ENCODE data around the gene TSHZ2.

The TSHZ2 gene

GRCh38 chr20:53381568-53382262 is 409.6 kb downstream of the TSHZ2 start:
- no peak overlapping the region for H3K9ac ChIP-seq (ENCODE audit: low read length in 2 of 2)
- peaks cover 3% of the 10 kb centered on the region for H3K4me1 ChIP-seq (ENCODE audit: control insufficient read depth, insufficient read depth, low read length)
- no peak overlapping the region for H3K27ac ChIP-seq (ENCODE audit: low read length)
- peaks cover 0 to under 1% of the 10 kb centered on the region in 2 donors for H3K9me3 ChIP-seq (ENCODE audit: control insufficient read depth in 2 of 2, low read length in 2 of 2)
- no peaks in the 10 kb centered on the region for H3K36me3 ChIP-seq (ENCODE audit: control insufficient read depth in 2 of 2, insufficient read depth in 2 of 2, low read length in 2 of 2)
- no peaks in the 10 kb centered on the region for H3K27me3 ChIP-seq (ENCODE audit: control insufficient read depth in 1 of 2, insufficient read depth in 2 of 2, low read length in 2 of 2)
- no peak overlapping the region for H3K4me3 ChIP-seq (ENCODE audit: low read length in 2 of 2)

GRCh38 chr20:53382263-53382844 is 410.2 kb downstream of the TSHZ2 start:
- Histone ChIP-seq H3K27me3 (ENCODE audit: control insufficient read depth in 1 of 2, insufficient read depth in 2 of 2, low read length in 2 of 2) (no peaks in the 10 kb centered on the region), H3K36me3 (ENCODE audit: control insufficient read depth in 2 of 2, insufficient read depth in 2 of 2, low read length in 2 of 2) (no peaks in the 10 kb centered on the region), H3K27ac (ENCODE audit: low read length) (no peak overlapping the region), H3K4me3 (ENCODE audit: low read length in 2 of 2) (no peak overlapping the region), H3K9me3 (ENCODE audit: control insufficient read depth in 2 of 2, low read length in 2 of 2) (no peaks in the 10 kb centered on the region), H3K9ac (ENCODE audit: low read length in 2 of 2) (no peak overlapping the region), H3K4me1 (ENCODE audit: control insufficient read depth, insufficient read depth, low read length) (peaks cover 3% of the 10 kb centered on the region)

- no peaks in the 10 kb centered on the region for H3K9me3 ChIP-seq (ENCODE audit: control insufficient read depth in 2 of 2, low read length in 2 of 2)
- H3K4me3 ChIP-seq (ENCODE audit: low read length in 2 of 2): no peak overlapping the region
- no peaks in the 10 kb centered on the region for H3K36me3 ChIP-seq (ENCODE audit: control insufficient read depth in 2 of 2, insufficient read depth in 2 of 2, low read length in 2 of 2)
- H3K27ac ChIP-seq (ENCODE audit: low read length): peak overlapping the region; percentile 18
- peaks cover 3% of the 10 kb centered on the region for H3K4me1 ChIP-seq (ENCODE audit: control insufficient read depth, insufficient read depth, low read length)
- no peaks in the 10 kb centered on the region for H3K27me3 ChIP-seq (ENCODE audit: control insufficient read depth in 1 of 2, insufficient read depth in 2 of 2, low read length in 2 of 2)
- no peak overlapping the region for H3K9ac ChIP-seq (ENCODE audit: low read length in 2 of 2)
Measured at GRCh38 chr20:53383916-53384315, 411.8 kb downstream of the TSHZ2 start.

GRCh38 chr20:53384392-53384791 is 412.2 kb downstream of the TSHZ2 start:
- peak overlapping the region; percentile 18 for H3K27ac ChIP-seq (ENCODE audit: low read length)
- H3K27me3 ChIP-seq (ENCODE audit: control insufficient read depth in 1 of 2, insufficient read depth in 2 of 2, low read length in 2 of 2): no peaks in the 10 kb centered on the region
- H3K4me1 ChIP-seq (ENCODE audit: control insufficient read depth, insufficient read depth, low read length): peaks cover 3% of the 10 kb centered on the region
- no peak overlapping the region for H3K4me3 ChIP-seq (ENCODE audit: low read length in 2 of 2)
- H3K9me3 ChIP-seq (ENCODE audit: control insufficient read depth in 2 of 2, low read length in 2 of 2): no peaks in the 10 kb centered on the region
- no peak overlapping the region for H3K9ac ChIP-seq (ENCODE audit: low read length in 2 of 2)
- H3K36me3 ChIP-seq (ENCODE audit: control insufficient read depth in 2 of 2, insufficient read depth in 2 of 2, low read length in 2 of 2): no peaks in the 10 kb centered on the region

- no peak overlapping the region for H3K27ac ChIP-seq (ENCODE audit: low read length)
Measured at GRCh38 chr20:53385941-53386767, 414.0 kb downstream of the TSHZ2 start.

GRCh38 chr20:53387983-53388675 is 416.0 kb downstream of the TSHZ2 start:
- Histone ChIP-seq H3K9ac (ENCODE audit: low read length in 2 of 2) (no peak overlapping the region), H3K27ac (ENCODE audit: low read length) (no peak overlapping the region), H3K27me3 (ENCODE audit: control insufficient read depth in 1 of 2, insufficient read depth in 2 of 2, low read length in 2 of 2) (no peaks in the 10 kb centered on the region), H3K36me3 (ENCODE audit: control insufficient read depth in 2 of 2, insufficient read depth in 2 of 2, low read length in 2 of 2) (no peaks in the 10 kb centered on the region), H3K4me3 (ENCODE audit: low read length in 2 of 2) (no peak overlapping the region), H3K4me1 (ENCODE audit: control insufficient read depth, insufficient read depth, low read length) (peaks cover 3% of the 10 kb centered on the region), H3K9me3 (ENCODE audit: control insufficient read depth in 2 of 2, low read length in 2 of 2) (no peaks in the 10 kb centered on the region)

More at GRCh38 chr20:53385941-53386767, 414.0 kb downstream of the TSHZ2 start:
- H3K9me3 ChIP-seq (ENCODE audit: control insufficient read depth in 2 of 2, low read length in 2 of 2): no peaks in the 10 kb centered on the region
- H3K36me3 ChIP-seq (ENCODE audit: control insufficient read depth in 2 of 2, insufficient read depth in 2 of 2, low read length in 2 of 2): no peaks in the 10 kb centered on the region
- H3K4me3 ChIP-seq (ENCODE audit: low read length in 2 of 2): no peak overlapping the region
- no peak overlapping the region for H3K9ac ChIP-seq (ENCODE audit: low read length in 2 of 2)
- peaks cover 3% of the 10 kb centered on the region for H3K4me1 ChIP-seq (ENCODE audit: control insufficient read depth, insufficient read depth, low read length)
- no peaks in the 10 kb centered on the region for H3K27me3 ChIP-seq (ENCODE audit: control insufficient read depth in 1 of 2, insufficient read depth in 2 of 2, low read length in 2 of 2)

- no peak overlapping the region for H3K9ac ChIP-seq (ENCODE audit: low read length in 2 of 2)
- H3K9me3 ChIP-seq (ENCODE audit: control insufficient read depth in 2 of 2, low read length in 2 of 2): no peaks in the 10 kb centered on the region
Measured at GRCh38 chr20:53389516-53390300, 417.6 kb downstream of the TSHZ2 start.

GRCh38 chr20:53390770-53391169 is 418.6 kb downstream of the TSHZ2 start:
- Histone ChIP-seq H3K4me1 (ENCODE audit: control insufficient read depth, insufficient read depth, low read length) (no peaks in the 10 kb centered on the region), H3K9ac (ENCODE audit: low read length in 2 of 2) (no peak overlapping the region), H3K27ac (ENCODE audit: low read length) (no peak overlapping the region), H3K27me3 (ENCODE audit: control insufficient read depth in 1 of 2, insufficient read depth in 2 of 2, low read length in 2 of 2) (no peaks in the 10 kb centered on the region), H3K36me3 (ENCODE audit: control insufficient read depth in 2 of 2, insufficient read depth in 2 of 2, low read length in 2 of 2) (no peaks in the 10 kb centered on the region), H3K4me3 (ENCODE audit: low read length in 2 of 2) (no peak overlapping the region), H3K9me3 (ENCODE audit: control insufficient read depth in 2 of 2, low read length in 2 of 2) (no peaks in the 10 kb centered on the region)

More at GRCh38 chr20:53389516-53390300, 417.6 kb downstream of the TSHZ2 start:
- no peaks in the 10 kb centered on the region for H3K4me1 ChIP-seq (ENCODE audit: control insufficient read depth, insufficient read depth, low read length)
- no peak overlapping the region for H3K27ac ChIP-seq (ENCODE audit: low read length)
- H3K27me3 ChIP-seq (ENCODE audit: control insufficient read depth in 1 of 2, insufficient read depth in 2 of 2, low read length in 2 of 2): no peaks in the 10 kb centered on the region
- H3K4me3 ChIP-seq (ENCODE audit: low read length in 2 of 2): no peak overlapping the region
- no peaks in the 10 kb centered on the region for H3K36me3 ChIP-seq (ENCODE audit: control insufficient read depth in 2 of 2, insufficient read depth in 2 of 2, low read length in 2 of 2)

GRCh38 chr20:53394433-53394832 is 422.3 kb downstream of the TSHZ2 start:
- H3K9me3 ChIP-seq (ENCODE audit: control insufficient read depth in 2 of 2, low read length in 2 of 2): no peaks in the 10 kb centered on the region
- H3K27ac ChIP-seq (ENCODE audit: low read length): no peak overlapping the region
- H3K36me3 ChIP-seq (ENCODE audit: control insufficient read depth in 2 of 2, insufficient read depth in 2 of 2, low read length in 2 of 2): no peaks in the 10 kb centered on the region
- H3K4me1 ChIP-seq (ENCODE audit: control insufficient read depth, insufficient read depth, low read length): no peaks in the 10 kb centered on the region
- no peak overlapping the region for H3K9ac ChIP-seq (ENCODE audit: low read length in 2 of 2)
- H3K4me3 ChIP-seq (ENCODE audit: low read length in 2 of 2): no peak overlapping the region
- H3K27me3 ChIP-seq (ENCODE audit: control insufficient read depth in 1 of 2, insufficient read depth in 2 of 2, low read length in 2 of 2): no peaks in the 10 kb centered on the region
